HG03196 (cell line): Measurements from ENCODE around the gene NCOA6.
"Not testable (repeated sequence)": the region's sequence is repeated elsewhere in the genome, so short reads cannot be mapped to it uniquely, and the experiment has no call there.

ENCODE experiments used
- ATAC-seq: cut with Tn5 transposase; IDR thresholded peaks from one replicate; pipeline ENCODE4 v1.9.1; 2021; ENCODE audit not compliant: unreplicated experiment

NCOA6 gene

GRCh38 chr20:34724172-34724571 is 101.3 kb downstream of the NCOA6 start:
- ATAC-seq: no peak

DNA sequence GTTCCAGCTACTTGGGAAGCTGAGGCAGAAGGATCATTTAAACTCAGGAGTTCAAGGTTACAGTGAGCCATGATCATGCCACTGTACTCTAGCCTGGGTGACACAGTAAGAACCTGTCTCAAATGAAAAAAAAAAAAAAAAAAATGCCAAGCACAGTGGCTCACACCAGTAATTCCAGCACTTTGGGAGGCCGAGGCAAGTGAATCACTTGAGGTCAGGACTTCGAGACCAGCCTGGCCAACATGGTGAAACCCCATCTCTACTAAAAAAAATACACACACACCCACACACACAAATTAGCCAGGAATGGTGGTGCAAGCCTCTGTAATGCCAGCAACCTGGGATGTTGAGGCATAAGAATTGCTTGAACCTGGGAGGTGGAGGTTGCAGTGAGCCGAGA is 102.9 kb downstream of the NCOA6 start:
- ATAC-seq: not testable (repeated sequence)

- ATAC-seq: no peak
Observed at GRCh38 chr20:34720266-34720665, 105.2 kb downstream of the NCOA6 start.

DNA sequence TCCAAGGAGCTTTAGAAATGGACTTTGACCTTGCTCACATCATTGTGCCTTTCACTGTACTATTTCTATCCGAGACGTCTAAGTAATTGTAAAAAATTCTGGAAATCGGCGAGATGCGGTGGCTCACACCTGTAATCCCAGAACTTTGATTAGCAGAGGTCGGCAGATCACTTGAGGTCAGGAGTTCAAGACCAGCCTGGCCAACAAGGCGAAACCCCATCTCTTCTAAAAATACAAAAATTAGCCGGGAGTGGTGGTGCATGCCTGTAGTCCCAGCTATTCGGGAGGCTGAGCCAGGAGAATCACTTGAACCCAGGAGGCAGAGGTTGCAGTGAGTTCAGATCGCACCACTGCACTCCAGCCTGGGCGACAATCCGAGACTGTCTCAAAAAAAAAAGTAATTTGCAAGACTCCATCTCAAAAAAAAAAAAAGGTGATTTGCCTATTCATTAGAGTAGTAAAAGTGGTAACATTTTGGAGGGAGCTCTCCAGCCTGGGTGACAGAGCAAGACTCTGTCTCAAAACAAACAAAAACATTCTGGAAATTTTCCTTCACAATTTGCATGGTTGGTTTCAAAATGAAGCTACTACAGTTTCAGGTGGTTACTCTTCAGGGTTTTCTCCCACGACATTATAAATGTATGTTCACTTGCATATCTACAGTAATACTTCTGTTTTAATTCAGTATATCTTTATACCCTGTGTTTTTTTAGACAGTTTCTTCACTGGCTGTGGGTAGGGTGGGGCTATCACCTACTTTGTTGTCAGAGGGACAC is 106.0 kb downstream of the NCOA6 start:
- ATAC-seq: peak; percentile 80

DNA sequence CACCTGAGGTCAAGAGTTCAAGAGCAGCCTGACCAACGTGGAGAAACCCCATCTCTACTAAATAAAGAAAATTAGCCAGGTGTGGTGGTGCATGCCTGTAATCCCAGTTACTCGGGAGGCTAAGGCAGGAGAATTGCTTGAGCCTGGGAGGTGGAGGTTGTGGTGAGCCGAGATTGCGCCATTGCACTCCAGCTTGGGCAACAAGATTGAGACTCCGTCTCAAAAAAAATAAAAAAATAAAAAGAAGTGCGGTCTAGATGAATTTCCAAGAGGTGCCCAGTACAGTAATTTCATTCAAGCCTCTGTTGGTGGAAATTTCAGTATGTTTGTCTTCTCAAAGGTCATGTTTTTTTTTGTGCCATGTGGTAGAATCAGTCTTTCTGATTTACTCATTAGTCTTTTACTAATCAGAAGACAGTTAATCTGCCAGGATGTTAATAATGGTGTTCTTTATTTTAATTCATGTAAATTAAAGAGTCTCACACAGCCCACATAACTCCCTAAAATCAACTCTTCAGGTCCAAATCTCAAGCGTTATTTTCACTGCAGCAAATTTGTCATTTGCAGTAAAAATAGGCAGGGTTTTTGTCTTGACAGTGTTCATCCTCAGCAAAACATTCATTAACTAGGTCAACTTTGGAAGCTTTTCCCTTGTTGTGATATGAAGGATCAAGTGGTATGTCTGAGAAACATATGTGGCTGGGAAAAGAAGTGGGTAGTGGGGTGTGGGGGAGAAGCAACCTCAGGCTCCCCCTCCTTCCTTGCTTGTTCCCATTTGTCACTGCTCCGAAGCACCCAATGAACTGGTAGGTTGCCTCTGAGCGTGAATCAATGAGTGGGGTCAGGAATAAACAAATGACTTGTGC is 108.0 kb downstream of the NCOA6 start:
- ATAC-seq: no peak

GRCh38 chr20:34716921-34717229 is 108.6 kb downstream of the NCOA6 start:
- no peak for ATAC-seq

DNA sequence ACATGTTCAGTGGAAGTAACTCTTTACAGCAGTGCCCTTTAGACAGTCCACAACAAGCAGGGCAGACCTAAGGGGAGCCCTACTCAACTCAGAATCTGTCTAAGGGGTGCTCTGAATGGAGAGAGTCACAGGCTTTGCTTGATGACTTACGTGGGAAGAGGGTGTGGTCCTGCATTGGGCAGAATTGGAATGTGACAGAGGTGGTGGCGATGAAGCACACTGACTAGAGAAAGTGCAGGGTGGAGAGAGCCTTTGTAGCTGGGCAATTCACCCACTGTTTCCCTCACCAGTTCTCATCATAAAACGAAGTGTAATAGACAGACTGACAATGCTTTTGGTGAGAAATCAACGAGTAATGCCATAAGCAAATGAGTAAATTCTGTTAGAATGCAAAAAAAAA is 110.1 kb downstream of the NCOA6 start:
- no peak for ATAC-seq

- not testable (repeated sequence) for ATAC-seq
Observed at GRCh38 chr20:34713944-34714515, 111.4 kb downstream of the NCOA6 start.

GRCh38 chr20:34713194-34713943 is 112.1 kb downstream of the NCOA6 start:
- no peak for ATAC-seq

DNA sequence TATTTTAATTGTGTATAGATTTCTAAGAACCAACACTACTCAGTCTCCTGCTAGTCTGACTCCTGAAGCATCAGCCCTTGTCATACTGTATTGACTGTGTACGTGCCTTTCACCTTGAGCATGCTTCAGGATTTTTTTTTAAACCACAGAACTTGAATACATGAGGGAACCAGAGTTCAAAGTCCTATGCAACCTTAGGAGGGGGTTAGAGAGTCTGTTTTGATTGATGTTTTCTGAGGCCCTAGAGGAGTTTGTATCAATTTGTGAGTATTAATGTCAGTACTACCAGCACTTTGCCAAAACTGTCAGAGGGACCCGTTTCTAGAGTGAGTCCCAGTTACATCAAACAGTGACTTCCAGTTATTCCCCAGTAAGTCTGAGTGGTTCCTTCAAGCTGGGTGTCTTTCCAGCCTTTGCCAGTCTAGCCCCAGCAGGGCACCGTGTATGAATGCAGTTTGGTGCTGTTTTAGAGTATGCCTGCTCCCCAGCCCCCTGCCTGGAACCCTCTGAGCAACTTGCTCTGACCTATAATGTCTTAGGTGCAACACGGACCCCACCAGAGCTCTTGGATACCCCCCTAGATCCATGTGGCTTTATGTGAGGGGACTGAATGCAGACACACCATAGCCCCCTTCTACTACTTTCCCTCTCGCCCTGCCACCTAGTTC is 112.8 kb downstream of the NCOA6 start:
- ATAC-seq: no peak

DNA sequence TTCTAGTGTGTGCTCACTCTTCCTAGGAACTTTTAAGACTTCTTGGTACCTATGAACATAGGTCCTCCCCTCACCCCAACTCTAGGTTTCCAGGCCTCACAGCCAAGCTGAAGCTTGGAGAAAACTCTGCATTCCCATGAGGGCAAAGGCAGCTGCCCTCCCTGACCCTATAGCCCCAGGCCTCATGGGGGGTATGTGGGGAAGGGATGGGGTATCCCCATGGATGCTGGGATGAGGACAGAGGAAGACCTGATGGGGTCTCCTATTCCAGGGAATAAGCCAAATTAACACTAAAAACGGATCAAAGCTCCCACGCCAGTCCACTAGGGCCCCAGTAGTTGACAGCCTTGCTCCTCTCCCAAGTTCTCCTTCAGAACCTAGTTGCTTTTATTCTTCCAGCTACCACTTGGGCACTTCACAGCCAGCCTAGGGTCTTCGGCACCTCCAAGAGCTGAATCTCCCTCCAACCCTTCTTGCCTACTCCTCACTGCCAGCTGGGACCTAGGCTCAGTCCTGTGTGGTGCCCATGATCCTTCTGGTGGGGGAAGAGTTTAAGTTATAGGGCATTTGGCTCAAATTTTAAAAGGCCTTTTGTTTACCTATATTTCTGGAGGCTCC is 113.5 kb downstream of the NCOA6 start:
- ATAC-seq: no peak

- no peak for ATAC-seq
Observed at GRCh38 chr20:34710861-34711574, 114.4 kb downstream of the NCOA6 start.

DNA sequence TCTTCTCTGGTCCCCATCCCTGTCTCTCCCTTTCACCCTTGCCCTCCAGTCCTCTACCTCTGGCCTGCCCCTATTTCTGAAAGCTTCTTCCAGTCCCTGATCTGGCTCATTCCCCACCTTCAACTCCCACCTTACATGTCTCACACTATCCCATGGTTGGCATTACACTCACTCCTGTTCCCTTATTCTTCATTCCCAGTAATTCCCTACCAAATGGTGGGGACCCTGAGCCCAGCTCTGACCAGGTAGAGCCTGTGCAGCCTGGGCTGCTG is 114.9 kb downstream of the NCOA6 start:
- no peak for ATAC-seq

- ATAC-seq: peak; percentile 33
Observed at GRCh38 chr20:34709831-34710567, 115.5 kb downstream of the NCOA6 start.

DNA sequence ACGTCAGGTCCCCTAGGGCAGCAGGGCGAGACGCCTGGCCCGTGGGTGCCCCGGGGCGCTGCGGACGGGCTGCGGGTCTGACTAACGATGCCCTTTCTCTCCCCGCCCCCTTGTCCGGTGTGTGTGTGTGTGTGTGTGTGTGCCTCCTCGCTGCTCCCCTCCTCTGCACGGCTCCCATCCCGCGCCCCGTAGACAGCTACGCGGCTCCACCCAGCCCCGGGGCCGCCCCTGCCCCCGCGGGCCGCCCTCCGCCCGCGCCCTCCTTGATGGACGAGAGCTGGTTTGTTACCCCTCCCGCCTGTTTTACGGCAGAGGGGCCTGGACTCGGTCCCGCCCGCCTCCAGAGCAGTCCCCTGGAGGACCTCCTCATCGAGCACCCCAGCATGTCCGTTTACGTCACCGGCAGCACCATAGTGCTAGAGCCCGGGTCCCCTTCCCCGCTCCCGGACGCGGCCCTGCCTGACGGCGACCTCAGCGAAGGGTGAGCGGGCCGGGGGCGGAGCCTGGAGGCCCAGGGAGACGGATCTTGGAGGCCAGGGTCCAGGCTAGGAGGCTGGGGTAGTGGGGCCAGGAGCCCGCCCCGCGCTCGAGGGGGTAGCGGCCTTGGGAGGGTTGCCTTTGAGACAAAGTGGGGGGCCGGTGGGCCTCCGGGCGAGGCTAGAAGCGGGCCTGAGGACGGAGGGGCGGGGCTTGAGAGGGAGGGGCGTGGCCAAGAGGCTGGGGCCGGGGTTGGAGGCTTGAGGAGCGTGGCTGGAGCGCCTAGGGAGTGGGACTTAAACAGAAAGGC is 116.2 kb downstream of the NCOA6 start:
- peak; percentile 38 for ATAC-seq

GRCh38 chr20:34708621-34709043 is 116.8 kb downstream of the NCOA6 start:
- no peak for ATAC-seq

GRCh38 chr20:34706912-34707784 is 118.3 kb downstream of the NCOA6 start:
- no peak for ATAC-seq
